Activated T-helper 9 cell treated with anti-CD3 and anti-CD28 coated beads, Interleukin-2, amount 50 U/mL, for 16 hours (primary cell): Measurements from ENCODE around the gene INTS11.
"Not testable (repeated sequence)": the region's sequence is repeated elsewhere in the genome, so short reads cannot be mapped to it uniquely, and the experiment has no call there.

Experiments used
- DNase-seq: peaks from one replicate; pipeline ENCODE4 v3.0.0-alpha.2; 2020; ENCODE audit warnings: low read depth

The INTS11 gene

DNA sequence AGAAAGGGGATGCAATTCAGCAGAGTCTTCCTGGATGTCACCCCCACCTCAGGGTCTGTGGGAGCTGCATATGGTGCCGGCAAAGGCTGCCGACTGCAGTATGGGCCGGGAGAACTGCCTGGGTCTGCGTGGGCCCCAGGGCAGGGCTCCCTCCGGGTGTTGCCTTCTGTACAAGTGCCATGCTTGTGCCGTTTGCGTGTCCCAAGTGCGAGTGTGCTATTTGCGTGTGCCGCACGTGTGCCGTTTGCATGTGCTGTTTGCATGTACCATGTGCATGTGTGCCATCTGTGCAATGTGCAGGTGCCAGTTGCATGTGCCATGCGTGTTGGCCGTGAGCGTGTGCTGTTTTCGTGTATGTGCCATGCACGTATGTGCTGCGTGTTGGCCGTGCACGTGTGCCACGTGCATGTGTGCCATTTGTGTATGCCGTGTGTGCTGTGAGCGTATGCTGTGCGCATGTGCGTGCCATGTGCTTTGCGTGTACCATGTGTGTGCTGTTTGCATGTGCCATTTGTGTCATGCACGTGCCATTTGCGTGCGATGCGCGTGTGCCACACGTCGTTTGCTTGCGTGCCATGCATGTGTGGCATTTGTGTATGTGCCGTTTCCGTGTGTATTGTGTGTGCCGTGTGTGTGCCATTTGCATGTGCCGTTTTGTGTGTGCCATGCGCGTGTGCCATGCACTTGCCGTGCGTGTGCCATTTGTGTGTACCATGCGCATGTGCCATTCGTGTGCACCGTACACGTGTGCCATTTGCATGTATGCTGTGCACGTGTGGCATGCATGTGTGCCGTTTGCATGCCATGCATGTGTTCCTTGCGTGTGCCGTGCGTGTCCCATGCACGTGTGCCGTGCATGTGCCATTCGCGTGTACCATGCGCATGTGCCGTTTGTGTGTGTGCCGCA lies 5.1 kb upstream of the INTS11 start:
- DNase-seq = no peak

DNA sequence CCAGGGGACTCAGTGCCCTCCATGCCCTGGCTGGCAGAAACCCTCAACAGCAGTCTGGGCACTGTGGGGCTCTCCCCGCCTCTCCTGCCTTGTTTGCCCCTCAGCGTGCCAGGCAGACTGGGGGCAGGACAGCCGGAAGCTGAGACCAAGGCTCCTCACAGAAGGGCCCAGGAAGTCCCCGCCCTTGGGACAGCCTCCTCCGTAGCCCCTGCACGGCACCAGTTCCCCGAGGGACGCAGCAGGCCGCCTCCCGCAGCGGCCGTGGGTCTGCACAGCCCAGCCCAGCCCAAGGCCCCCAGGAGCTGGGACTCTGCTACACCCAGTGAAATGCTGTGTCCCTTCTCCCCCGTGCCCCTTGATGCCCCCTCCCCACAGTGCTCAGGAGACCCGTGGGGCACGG lies 3.8 kb upstream of the INTS11 start:
- no peak for DNase-seq

DNA sequence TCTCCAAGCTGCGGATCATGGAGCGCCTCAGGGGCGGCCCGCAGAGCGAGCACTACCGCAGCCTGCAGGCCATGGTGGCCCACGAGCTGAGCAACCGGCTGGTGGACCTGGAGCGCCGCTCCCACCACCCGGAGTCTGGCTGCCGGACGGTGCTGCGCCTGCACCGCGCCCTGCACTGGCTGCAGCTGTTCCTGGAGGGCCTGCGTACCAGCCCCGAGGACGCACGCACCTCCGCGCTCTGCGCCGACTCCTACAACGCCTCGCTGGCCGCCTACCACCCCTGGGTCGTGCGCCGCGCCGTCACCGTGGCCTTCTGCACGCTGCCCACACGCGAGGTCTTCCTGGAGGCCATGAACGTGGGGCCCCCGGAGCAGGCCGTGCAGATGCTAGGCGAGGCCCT lies 2.8 kb upstream of the INTS11 start:
- DNase-seq = no peak

DNA sequence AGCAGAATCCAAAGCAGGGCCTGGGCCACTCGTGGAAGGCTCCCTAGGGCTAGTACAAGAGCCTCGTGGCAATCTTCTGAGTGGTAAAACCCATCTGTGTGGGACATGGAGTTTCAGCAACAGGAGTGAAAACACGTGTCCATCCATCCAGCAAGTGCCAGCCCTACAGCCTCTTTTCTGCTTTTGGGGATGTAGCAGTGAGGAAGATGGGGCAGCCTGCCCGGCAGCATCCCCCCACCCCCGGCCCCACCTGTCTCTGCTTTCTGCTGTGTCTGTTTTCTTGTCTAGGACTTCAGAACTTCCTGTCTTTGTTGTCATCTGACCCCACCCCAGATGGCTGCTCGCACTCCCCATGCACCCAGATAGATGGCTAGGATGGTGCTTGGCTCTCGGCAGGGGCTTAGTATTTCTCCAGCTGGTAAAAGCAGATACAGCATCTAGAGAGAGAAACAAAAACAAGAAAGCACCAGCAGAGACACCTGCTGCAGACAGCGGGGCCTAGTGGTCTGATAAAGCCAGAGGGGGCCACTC lies 1.7 kb upstream of the INTS11 start:
- DNase-seq = no peak

DNA sequence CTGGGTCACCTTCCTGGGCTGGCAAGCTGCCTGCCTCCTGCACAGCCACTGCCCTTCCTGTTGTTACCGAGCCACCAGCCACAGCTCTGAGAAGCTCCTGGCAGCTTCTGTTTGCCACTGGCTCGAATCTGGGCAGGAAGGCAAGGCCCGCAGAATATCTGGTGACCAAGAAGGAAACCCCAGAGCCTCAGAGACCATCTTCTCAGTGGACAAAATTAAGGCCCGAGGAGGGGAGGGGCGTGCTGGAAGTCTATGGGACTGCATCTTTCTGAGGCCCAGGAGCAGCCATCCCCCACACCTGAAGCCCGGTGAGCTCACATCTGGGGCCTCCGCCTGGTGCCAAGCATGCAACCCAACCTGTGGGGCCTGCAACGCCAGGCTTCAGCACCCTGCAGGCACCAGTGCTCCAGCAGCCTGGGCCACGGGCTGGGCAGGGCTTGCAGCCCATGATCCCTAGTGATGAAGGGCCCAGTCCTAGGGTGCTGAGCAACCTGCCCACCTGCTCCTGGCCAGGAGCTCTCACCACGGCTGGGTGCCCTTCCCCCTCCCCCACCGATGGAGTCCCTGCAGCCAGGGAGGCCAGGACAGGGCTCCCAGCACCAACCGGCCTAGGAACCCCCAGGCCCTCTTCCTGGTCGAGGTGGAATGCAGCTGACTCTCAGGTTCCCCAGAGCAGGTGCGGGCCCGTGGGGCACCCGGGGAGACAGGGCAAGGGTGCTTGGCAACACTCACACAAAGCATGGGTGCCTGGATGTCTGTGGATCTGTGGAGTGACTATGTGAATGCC lies 1.0 kb upstream of the INTS11 start:
- DNase-seq = no peak

DNA sequence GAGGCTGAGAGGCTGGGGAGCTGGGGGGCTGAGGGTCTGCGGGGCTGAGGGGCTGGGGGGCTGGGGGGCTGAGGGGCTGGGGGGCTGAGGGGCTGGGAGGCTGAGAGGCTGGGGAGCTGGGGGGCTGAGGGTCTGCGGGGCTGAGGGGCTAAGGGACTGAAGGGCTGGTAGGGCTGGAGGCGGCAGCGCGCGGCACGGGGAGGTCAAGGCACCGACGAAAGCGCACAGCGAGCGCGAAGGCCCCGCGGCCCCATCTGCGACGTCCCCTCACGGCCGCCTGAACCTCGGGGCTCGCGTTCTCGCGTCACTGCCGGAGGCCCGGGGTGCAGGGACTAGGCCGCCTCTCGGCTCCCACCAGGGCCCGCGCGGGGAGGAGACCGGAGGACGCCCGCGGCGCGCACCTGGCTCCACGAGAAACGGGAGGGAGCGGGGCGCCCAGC lies 356 bp downstream of the INTS11 start:
- DNase-seq = no peak

DNA sequence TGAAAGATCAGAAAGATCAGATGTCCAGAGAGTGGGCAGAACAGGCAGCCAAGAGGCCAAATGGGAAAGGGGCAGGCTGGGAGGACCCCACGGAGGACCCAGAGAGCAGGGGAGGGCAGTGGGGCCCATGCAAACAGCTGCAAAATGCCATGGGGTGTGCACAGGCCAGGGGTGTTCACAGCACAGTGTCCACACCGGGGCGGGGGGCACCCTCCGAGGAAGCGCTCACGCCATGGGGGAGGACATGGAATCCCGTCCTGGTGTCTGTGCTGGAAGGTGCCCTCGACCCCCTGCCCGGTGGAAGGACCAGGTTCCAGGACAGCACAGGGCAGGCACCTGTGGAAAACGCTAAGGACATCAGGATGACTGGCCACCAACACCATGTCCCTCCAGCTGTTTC lies 1.5 kb downstream of the INTS11 start:
- DNase-seq = no peak

DNA sequence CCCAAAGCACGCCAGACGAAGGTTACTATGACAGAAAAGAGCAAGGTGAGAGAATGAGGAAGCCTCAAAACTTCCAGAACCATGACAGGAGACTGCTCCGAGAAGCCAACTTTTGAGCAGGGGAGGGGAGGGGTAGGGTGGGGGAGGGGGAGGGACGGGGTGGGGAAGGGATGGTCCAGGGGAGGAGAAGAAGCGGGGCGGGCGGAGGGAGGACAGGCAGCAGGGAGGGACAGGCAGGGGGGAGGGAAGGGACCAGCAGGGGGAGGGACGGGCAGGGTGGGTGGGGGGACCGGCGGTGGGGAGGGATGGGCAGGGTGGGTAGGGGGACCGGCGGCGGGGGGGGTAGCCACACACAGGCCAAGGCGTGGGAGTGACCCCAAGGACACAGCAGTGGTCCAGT lies 2.0 kb downstream of the INTS11 start:
- no peak for DNase-seq

DNA sequence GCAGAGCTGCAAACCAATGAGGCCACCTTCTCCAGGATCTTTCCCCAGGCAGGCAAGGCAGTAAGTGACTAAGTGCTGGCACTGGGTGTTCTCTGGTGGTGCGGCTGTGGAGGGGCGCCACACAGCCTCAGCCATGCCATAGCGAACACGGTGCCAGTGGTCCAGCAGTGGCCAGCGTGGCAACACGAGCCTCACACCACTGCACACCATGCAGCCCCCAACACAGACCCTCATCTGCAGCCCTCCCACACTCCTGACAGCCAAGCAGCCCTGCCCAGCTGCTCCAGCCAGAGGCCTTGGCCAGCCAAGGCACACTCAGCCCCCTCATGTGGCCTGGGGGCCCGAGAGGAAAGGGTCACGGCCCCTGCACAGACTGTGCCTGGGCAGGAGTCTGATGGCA lies 3.0 kb downstream of the INTS11 start:
- no peak for DNase-seq

DNA sequence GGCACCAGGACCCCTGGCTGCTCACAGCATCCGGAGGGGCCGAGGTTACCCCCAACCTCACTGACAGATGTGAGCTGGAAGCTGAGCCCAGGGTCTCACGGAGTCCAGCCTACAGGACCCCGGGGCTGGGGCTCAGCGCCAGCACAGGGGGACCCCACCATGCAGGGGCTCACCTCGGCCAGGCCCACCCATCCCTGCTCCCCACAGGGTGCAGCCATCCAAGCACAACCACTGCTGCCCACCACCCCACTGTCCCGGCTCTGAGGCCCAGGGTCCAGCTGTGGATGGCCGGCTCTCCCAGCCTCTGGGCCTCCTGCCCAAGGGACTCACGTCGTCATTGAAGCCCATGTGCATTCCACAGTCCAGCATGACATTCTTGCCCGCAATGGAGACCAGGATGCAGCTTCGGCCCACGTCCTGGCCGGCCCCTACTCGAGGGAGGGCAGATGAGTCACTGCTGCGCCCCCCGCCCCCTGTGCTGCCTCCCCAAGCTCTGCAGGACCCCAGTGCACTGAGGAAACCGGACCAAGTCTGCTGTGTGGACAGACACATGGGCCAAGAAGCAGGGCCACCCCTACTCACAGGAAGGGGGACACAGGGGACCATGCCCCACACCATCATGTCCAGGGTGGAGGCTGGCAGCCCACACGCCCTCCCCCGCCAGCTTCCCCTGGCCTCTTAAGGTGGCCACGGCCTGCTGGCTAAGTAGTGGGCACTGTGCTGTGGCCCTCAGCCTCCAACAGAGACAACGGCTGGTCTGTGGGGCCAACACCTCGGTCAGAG lies 3.6 kb downstream of the INTS11 start:
- no peak for DNase-seq

DNA sequence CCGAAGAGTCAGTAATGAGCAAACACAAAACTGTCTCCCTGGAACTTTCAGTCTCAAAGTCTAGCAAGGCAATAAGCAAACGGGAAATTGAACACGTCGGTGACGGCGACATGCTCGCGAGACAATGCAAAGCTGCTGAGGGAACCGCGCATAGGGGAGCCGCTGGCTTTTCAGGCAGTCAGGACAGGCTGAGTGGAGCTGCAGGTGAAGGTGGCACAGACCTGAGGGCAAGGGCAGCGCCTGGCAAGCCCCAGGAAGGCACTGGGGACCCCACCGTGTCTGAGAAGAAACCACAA lies 4.9 kb downstream of the INTS11 start:
- DNase-seq = no peak

DNA sequence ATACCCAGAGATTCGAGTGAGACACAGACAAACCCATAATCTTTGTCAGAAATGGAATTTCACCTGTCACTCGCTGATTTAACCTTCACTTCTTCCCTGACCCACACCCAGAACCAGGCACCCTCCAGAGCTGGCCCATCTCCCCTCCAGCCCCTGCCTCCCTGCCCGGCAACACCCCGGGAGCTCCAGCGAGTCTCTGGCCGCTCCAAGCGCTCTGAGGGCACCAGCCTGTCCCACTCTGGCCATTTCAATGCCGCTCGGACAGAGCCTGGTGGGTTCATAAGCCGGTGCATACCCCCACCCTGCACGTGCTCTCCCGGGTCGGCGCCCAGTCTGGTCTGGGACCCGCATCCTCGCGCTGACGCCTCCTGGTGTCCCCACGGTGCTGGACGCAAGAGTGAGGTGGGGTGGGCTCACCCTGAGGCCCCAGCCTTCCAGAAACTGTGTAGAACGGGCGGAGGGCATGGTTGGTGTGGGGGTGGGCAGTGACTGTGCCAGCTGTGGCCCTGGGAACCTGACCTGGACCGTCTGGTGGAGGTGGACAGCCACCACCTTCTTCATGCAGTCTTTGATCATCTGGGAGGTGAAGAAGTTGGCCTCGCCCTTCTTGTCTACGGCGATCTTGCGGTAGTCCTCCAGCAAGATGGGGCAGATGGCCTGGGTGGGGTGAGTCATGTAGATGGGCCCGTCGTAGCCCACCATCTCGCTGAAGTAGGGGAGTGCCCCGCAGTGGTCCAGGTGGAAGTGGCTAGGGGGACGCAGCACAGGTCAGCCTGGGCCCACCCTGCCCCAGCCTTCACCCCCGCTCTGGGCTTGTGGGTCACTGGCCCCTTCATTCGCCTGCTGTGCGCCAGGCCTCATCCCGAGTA lies 5.4 kb downstream of the INTS11 start:
- DNase-seq = no peak

DNA sequence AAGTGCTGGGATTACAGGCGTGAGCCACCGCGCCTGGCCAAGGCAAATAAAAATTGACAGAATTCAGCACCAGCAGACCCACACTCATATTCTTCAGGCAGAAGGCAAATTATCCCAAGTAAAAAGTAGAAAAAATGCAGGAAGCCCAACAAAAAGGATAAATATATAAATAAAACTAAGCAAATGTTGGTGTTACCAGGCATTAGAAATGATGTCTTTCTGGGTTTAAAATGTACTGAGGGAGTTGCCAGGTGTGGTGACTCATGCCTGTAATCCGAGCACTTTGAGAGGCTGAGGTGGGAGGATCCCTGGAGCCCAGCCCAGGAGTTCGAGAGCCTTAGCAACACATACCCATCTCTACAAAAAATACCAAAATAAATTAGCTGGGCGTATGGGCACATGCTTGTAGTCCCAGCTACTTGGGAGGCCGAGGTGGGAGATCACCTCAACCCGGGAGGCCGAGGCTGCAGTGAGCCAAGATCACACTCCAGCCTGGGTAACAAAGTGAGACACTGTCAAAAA lies 6.3 kb downstream of the INTS11 start:
- no peak for DNase-seq

DNA sequence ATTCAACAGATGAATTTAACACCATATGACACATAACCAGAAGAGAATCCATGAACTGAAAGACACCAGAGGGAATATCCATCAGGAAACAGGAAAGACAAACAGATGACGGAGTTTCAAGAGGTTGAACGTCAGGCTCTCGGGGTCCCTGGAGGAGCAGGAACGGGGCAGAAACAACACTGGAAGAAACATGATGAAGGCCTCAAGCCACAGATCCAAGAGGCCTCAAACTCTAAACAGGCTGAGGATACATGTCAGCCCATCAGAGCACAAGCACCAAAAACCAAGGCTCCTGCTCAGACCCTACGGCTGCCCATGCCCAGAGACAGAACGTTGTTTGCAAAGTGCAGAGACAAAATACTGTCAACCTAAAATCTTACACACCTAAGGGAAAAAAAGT lies 7.0 kb downstream of the INTS11 start:
- no peak for DNase-seq

DNA sequence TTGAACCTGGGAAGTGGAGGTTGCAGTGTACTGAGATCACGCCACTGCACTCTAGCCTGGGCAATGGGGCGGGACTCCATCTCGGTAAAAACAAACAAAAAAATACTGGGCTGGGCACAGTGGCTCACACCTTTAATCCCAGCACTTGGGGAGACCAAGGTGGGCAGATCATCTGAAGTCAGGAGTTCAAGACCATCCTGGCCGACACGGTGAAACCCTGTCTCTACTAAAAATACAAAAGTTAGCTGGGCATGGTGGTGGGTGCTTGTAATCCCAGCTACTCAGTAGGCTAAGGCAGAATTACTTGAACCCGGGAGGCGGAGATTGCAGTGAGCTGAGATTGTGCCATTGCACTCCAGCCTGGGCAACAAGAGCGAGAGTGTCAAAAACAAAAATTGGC lies 8.3 kb downstream of the INTS11 start:
- not testable (repeated sequence) for DNase-seq

DNA sequence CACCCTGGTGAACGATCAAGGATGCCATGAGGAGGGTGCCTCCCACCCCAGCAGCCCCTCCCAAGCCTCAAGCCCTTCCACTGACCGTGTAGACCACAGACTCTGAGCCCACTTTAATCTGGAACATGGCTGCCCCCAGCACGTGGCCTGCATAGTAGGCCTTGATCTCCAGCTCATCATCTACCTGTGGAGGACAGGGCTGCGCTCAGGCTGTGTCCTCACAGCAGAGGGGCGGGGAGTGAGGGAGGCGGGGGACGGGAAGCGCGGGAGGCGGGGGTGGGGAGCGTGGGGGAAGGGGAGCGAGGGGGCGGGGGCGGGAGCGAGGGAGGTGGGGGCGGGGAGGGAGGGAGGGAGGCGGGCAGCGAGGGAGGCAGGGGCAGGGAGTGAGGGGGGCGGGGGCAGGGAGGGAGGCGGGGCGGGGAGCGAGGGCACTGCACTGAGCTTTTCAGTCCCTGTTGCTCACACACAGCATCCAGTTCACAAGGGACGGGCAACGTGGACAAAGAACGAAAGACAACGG lies 9.0 kb downstream of the INTS11 start:
- no peak for DNase-seq

DNA sequence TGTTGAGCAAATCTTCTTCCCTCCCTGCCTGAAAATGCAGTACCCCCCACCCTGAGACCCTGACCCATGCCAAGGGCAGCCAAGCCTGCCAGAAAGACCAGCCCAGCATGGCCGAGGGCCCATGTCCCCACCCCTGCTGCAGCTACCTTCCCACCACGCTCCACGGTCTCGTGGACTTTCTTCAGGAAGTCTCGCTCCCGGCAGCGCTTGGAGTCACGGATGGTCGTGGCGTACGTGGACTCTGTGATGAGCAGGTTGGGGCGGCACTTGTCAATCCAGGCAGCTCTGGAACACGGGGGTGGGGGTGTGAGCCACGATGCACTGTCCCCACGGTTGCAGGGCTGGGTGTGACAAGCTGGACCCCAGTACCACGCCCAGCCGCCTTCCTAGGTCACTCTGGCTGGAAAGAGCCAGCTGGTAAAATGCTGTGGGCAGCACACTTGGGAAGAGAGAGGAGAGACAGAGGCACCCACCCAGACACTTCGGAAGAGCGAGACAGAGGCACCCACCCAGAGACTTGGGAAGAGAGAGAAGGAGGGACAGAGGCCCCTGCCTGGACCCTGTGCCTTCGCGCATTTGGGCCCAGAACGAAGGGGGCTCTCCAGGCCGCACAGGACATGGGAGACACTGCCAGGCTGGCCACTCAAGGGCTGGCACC lies 9.7 kb downstream of the INTS11 start:
- no peak for DNase-seq

DNA sequence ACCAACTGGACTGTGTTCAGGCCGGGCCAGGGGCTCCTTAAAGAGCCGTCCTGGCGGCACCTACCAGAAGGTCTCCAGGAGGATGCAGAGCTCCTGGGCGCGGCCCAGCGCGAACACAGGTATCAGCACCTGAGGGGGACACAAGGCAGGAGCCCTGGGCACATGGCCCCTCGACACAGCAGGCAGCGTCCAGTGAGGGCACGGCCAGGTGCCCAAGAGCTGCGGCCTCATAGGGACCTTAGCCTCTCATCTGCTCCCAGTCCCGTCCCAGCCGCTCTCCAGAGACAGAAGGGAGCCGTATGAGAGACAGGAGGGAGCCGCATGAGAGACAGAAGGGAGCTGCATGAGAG lies 10.2 kb downstream of the INTS11 start:
- DNase-seq = no peak

DNA sequence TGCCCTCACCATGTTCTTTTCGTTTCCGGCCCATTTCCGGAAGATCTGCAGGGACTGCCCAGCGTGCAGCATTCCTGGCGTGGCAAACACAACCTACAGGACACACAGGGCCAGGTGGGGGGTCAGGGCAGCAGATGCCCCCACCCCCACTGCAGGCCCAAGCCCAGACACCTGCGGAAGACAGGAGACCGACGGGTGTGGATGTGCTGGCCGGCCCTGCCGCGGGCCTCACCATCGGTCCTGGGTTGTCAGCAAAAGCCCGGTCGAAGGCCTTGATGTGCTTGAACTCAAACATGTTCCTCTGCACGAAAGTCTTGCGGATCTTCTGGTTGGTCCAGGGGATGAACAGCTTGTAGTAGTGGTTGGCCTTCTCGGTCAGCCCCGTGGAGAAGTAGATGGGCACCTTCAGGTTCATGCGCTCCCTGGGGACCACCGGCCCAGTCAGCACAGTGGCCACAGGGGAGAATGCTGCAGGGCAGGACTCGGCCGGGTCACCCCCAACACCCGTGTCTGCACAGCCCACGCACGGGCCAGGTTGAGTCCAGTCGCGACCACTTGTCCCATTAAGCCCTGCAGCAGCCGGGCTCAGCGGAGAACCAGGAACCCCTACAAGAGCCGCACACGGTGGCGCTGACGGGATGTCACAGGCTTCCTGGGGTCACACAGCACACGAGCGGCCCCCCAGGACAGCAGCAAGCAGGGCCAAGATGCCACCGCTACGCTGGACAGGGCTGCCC lies 10.8 kb downstream of the INTS11 start:
- DNase-seq = no peak
